Measurements from ENCODE around the gene ZBTB7A.

Gene ZBTB7A

DNA sequence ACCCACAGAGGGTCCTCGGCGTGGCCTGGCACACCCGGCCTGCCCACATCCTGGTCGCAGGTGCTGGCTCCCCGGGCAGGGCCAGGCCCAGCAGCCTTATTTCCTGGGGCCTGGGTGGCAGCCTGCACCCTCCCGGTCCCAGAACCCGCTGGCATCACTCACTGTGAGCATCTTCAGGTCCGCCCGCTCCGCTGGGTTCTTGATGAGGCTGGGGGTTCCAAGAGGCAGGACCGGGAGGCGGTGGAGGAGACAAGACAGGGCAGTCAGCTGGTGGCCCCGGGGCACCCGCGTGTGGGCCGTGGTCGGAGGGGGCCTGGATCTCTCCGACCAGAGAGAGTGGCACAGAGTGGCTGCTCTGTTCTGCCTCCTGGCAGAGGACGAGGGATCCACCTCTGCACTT, 27.6 kb upstream of the ZBTB7A start:
- no peak for DNase-seq (ENCODE audit: low read depth)

DNA sequence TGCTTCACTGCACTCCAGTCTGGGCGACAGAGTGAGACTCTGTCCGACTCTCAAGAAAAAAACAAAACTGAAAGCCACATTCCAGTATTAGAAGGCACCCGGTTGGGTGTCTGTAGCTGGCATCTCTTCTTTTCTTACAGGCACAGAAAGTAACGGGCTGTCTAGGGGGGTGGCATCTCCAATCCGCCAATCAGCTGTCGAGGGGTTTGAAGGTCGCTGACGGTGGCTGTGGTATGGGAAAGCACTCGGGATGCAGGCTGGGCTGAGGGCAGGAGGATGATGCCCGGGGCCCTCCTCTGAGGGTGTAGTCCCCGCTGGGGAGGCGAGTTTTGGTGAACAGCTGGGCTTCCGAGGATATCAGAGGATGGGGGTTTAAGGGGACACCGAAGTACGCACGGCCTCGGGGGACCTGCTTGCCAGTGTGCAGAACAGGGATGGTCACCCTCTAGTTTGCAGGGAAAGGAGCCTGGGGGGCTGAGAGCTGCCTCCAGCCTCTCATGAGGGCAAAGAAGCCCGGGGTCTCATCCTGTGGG, 27.0 kb upstream of the ZBTB7A start:
- DNase-seq (ENCODE audit: low read depth), result no peak

DNA sequence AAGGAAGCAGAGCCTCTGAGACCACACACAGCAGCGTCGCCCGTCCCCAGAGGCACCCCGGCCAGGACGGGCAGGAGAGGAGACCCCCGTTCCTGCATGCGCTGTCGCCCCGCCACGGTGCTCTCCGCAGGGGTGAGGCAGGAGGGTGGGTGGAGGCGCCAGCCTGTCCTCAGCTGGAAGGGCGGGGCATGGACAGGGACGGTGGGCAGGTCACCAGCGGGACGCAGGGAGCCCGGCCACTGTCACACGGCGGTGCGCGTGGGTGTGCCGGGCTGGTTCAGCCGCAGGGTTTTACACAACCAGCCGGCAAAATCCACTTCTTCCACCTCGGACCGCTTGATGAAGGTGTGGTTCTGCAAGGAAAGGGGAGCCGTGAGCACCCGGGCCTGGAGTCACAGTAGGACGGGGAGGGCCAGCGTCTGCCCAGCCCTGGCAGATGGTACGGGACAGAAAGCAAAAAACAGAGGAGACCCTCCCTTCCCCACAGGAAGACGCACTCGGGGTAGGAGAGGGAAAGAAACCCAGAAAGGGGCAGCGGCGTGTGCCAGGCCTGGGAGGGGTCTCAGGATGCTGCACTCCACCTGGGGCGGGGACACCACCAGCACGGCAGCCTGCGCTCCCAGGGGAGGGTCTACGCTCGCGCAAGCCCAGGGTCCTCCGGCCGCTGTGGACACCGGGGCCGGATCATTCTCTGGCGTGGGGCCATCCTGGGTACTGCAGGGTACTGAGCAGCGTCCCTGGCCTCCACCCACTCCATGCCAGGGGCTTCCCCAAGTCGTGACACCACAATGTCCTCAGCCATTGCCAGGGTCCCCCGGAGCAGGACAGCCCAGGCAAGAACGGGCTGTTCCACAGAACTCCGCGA, 23.9 kb upstream of the ZBTB7A start:
- DNase-seq (ENCODE audit: low read depth), result no peak

DNA sequence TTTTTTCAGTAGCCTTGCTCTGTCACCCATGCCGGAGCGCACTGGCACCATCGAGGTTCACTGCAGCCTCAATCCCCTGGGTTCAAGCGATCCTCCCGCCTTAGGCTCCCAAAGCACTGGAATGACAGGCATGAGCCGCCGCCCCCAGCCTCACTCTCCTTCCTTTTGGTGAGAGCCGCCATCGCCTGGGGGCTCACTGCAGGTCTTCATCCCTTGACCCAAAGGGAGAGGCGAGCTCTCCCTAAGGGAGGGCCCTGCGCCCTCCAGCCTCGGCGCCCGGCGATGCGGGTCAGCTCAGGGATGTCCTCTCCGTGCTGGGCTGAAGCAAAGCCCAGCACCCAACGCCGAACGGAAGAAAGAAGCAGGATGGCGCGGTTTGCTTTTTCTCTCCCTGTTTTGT, 23.2 kb upstream of the ZBTB7A start:
- no peak for DNase-seq (ENCODE audit: low read depth)

DNA sequence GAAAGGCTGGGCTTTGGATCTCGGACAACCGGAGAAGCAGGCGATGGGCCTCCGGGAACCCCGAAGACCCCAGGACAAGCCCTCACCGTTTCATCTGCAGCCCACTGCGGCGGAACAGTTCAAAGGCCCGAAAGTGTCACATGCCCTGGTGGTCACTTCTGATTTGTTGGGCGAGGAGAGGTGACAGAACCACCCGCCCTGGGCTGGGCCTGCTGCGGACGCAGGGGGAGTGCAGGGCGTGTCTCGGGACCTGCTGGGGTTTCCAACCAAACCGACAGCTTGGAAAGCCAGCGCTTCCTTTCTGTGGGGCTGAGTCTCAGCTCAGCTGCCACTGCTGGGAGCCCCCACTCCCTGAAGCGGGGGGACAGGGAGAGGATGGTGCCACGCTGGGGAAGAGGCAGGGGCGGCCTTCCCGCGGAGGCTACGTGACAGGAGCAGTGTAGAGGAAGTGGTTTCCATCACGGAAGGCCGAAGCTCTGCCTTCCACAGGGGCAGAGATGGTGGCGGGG, 22.8 kb upstream of the ZBTB7A start:
- DNase-seq (ENCODE audit: low read depth), result no peak

DNA sequence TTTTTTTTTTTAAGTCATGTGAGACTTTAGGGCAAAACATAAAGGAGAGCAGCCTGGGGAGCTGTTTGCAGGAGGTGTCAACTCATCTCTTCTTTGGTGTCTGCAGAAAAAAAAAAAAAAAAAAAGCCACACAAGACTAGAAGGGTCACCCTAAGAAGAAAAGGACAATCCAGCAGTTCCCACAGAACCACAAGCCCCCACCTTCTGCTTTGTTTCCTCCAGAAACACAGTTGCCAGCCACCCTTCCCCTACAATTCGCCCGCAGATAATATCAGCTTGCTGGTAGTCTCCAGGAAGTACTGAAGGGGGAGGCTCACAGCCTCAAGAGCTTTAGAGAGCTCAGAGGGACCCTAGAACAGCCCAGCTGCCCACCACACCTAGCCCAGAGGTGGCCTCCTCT, 22.3 kb upstream of the ZBTB7A start:
- no peak for DNase-seq (ENCODE audit: low read depth)

DNA sequence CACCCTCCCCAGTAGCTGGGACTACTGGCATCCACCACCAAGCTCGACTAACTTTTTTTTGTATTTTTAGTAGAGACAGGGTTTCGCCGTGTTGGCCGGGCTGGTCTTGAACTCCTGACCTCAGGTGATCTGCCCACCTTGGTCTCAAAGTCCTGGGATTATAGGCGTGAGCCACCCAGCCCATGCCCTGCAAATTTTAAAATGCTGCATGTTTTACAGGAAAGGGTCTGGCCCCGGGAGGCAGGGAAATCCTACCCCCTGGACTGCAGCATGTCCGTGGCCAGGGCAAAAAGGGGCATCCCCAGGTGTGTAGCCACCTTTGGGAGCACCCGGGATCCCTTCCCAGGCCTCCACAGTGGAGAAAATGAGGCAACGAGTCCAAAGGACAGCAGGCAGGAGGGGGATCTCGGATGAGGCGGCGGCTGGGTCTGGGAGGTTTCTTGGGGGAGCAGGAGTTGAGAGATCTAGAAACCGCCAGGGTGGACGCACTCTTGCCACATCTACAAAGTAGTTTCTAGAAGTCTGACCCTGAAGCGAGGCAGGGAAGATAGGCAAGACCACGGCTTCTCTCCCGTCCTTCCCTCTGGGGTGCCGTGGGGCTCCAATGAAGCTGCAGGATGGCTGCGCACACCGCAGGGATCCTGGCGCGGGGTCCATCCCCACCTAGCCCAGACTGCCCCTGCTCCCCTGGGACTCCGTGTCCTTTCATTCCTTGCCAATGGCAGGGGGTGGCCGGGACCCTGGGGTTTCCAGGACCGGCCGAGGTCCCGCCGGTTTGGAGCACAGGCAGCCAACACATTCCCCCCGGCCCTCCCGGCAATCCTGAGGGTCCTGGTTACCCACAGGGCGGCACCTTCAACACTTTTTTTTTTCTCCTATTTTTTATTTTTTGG, 21.3 kb upstream of the ZBTB7A start:
- no peak for DNase-seq (ENCODE audit: low read depth)

DNA sequence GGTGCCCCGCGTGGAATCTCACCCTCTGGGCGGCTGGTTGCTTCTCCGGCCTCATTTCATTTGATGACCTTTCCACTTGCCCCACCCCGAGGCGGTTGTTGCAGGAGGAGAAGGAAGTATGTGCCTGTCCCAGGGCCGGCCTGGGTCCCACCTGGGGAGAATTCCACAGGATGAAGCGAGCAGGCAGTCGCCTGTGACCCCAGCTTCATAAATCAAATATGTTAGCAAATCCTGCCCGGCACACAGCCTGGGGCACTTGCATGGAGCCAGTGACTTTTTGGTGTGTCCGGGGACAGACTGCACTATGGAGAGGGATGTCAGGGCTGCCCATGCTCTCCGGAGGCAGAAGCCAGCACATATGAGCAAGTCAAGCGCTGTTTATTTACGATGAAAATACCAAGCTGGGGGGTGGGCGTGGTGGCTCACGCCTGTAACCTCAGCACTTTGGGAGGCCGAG, 19.7 kb upstream of the ZBTB7A start:
- no peak for DNase-seq (ENCODE audit: low read depth)

DNA sequence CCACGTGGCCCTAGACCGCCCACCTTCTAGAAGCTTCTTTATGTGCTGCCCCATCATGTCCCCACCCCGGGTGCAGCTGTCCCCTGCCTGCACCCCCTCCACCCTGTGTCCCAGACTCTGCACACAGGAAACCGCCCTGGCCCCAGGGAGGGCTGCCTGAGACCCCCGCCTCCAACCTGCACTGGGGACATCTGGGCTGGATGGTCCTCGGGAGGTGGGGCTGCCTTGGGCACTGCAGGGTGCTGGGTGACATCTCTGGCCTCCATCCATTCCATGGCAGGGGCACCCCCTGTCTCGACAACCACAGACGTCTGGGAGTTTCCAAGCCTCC, 17.8 kb upstream of the ZBTB7A start:
- DNase-seq (ENCODE audit: low read depth), result no peak

DNA sequence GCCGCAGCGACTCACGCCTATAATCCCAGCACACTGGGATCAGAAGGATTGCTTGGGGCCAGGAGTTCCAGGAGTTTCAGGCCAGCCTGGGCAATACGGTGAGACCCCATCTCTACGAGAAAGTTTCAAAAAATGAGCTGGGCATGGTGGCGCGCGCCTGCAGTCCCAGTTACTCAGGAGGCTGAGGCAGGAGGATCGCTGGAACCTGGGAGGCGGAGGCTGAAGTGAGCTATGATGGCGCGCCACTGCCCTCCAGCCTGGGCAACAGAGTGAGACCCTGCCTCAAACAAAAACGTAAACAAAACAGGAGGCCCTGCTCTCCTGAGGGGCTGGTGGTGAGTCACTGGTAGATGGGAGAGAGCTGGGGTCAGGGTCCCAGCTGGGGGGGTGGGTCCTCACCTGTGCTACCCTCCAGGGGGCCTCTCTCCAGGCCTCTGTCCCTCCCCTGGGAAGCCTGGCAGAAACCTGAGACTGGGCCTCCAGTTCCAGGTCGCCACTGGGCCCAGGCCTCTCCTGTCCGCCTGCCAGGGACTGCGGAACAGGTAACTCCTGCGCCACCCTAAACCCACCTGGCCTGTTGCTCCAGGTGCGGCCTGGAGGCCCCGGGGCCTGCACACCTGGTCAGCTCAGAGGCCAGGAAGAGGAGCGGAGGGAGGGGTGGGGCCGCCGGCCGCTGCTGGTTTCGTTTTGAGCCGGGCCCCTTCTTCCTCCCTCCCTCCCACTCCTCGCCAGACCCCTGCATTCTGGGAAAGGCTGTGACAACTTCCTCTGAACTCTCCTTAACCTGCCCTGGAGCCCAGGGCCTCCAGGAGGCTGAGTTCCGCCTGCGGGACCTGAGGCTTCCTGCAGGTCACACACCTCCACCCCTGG, 17.2 kb upstream of the ZBTB7A start:
- DNase-seq (ENCODE audit: low read depth), result no peak

DNA sequence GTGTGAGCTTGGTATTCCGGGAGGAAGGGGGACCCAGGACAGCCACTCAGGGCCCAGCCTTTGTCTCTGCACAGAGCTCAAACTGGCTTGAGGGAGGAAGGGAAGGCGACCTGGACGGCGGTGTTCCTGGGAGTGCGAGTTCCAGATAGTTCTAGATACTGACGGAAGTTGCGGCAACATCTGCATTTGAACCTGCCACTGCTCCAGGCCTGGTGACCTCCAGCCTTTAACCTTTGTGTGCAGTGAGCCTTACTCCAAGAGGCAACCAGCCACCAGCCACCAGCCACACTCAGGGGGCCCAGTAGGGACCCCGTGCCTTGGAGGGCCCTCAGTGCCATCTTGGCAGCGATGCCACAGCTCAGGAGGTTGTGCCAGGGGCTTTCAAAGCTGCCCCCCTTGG, 15.5 kb upstream of the ZBTB7A start:
- DNase-seq (ENCODE audit: low read depth), result no peak

DNA sequence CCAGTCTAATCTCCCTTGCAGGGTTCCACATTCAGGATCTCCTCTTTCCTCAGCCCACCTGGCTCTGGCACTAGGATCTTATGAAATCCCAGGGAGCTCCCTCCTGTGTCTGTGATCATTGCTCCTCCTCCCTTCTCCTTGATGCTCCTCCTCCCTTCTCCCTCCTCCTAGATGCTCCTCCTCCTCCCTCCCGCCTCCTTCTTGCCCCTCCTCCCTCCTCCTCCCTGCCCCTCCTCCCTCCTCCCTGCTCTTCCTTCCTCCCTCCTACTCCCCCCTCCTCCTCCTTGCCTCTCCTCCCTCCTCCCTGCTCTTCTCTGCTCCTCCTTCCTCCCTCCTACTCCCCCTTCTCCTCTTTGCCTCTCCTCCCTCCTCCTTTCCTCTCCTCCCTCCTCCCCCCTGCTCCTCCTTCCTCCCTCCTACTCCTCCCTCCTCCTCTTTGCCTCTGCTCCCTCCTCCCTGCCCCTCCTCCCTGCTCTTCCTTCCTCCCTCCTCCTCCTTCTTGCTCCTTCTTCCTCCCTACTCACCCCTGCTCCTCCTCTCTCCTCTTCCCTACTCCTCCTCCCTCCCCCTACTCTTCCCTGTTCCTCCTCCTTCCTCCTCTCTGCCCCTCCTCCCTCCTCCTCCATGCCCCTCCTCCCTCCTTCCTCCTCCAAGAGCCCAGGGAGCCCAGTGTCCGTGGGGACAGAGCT, 14.9 kb upstream of the ZBTB7A start:
- no peak for DNase-seq (ENCODE audit: low read depth)

DNA sequence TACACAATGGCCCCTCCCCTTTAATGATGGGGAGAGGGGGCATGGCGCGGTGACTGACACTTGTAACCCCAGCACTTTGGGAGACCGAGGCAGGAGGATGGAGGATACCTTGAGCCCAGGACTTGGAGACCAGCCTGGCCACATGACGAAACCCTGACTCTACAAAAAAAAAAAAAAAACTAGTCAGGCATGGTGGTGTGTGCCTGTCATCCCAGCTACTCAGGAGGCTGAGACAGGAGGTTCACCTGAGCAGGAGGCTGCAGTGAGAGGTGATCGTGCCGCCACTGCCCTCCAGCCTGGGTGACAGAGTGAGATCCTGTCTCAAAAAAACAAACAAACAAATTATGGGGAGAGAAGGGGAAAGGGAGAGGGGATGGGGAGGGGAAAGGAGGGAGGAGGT, 13.8 kb upstream of the ZBTB7A start:
- no peak for DNase-seq (ENCODE audit: low read depth)

DNA sequence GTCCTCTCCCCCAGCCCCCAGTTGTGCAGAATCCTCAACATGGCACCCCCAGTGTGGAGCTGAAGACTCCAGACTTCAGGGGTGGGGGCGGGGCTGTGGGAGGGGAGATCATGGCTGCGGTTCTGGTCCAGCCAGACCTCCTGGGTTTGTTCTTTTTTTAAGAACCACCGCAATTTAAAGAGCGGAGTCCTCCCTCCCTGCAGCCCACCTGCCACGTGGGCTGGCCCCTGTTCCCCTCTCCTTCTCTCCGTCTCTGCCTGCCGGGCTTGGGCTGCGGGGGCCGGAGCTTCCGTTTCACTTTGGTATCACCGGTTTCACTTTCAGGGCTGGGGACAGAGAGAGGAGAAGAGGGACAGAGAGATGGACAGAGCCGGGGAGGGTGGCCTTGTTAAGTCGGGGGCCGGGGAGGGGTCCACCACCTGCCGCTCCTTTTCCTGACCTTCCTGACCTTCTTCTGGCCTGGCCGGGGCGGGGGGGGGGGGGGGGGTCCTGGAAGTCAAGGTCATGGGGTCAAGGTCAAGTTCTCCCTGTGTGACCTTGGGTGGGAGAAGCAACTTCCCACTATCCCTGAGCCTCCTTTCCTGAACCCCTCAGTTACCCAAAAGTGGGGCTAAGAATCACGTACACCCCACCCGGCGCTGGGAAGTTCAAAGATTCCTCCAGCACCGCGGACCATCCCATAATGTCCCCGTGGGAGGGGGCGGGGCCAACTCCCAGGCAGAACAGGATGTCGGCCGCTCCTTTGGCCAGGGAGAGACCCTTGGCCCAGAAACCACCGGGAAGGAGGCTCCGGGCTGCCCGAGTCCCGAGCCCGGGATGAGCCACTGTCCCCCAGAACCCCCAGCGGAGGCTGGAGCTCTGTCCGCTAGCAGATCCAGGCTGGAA, 11.3 kb upstream of the ZBTB7A start:
- no peak for DNase-seq (ENCODE audit: low read depth)

DNA sequence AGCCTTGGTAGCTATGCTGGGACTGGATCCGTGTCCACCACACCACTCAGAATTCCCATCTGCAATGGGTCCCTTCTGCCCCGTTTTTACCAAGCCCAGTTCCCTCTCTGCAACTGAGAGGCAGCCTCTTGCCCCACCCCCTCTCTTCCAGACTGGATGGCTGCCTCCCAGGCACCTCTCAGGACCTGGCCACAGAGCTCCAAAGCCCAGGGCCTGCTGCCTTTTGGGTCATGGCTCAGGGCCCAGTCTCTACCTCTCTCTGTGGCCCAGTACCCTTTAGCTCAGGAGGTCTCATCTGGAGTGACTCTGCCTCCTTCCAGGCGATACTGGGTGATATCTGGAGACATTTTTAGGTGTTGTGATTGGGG, 10.3 kb upstream of the ZBTB7A start:
- no peak for DNase-seq (ENCODE audit: low read depth)

DNA sequence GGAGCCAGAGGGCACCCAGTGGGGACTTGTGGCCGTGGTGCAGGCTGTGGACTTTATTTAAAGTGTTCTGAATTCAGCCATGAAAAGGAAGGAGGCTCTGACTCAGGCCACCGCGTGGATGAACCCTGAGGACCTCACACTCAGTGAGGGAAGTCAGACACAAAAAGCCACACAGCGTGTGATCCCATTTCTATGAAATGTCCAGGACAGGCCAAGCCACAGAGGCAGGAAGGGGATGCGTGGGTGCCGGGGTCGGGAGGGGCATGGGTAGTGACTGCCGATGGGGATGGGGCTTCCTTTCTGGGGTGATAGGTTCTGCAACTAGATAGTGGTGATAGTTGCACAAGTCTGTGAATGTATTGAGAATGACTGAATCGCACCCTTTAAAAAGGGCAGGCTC, 8.7 kb upstream of the ZBTB7A start:
- no peak for DNase-seq (ENCODE audit: low read depth)

DNA sequence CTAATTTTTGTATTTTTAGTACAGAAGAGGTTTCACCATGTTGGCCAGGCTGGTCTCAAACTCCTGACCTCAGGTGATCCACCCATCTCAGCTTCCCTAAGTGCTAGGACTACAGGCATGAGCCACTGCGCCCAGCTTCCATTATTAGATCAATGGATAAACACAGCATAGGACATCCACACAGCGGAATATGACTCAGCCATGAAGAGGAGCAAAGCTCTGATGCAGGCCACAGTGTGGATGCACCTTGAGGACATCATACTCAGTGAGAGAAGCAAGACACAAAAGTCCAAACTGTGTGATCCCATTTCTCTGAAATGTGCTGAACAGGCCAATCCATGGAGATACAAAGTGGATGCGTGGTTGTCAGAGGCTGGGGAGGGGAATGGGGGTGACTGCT, 4.9 kb upstream of the ZBTB7A start:
- no peak for DNase-seq (ENCODE audit: low read depth)

DNA sequence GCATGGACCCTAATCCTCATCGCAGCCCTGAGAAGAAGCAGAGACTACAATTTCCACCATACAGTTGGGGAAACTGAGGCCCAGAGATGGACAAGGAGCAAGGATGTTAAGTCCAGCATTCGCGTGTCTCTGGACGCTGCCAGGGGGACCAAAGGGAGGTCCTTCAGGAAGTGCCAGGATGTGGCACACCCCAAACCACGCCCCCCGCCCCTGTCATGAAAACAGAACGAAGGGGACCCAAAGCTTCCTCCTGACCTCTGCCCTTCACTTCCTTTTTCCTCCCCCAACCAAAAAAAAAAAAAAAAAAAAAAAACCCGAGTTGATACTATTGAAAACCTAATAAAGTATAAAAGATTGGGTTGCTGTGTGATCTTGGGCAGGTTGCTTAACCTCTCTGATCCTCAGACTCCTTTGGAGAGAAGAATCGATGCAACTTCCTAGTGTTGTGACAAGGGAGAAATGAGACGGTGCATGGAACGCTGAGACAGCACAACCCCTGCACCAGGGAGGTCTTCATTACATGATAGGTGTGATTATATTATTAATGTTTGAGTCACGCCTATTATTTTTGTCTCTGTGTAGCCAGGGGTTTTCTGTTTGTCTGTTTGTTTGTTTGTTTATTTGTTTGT, 2.7 kb upstream of the ZBTB7A start:
- DNase-seq (ENCODE audit: low read depth), result no peak

DNA sequence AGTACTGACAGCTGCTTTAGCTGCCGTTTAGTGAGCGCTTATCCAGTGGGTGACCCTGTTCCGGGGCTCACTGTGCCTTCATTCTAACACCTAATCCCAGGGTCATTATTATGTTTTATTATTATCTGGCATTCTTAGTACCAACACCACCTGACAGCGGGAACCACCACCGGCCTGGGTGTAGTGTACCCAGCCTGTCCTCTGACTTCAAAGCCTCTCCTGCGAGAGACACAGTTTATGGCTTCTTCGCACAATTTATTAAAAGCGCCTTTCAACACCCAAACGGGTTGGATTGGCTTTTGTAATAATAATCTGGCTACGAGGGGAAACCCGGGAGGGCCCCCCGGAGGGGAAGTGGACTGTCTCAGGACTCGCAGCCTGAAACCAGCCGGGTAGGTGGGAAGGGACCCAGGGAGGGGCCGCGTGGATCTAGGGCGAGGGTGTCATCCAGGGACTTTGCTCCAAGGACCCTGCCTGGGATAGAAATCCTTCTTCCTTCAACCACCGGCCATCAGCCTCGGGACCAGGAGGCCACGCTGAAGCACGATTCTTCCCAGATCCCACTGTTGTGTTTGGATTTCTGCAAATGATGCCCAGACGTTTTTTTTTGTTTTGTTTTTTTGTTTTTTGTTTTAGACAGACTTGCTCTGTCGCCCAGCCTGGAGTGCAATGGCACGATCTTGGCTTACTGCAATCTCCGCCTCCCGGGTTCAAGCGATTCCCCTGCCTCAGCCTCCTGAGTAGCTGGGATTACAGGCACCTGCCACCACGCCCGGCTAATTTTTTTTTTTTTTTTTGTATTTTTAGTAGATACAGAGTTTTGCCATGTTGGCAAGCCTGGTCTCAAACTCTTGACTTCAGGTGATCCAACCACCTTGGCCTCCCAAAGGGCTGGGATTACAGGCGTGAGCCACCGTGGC, 1.6 kb upstream of the ZBTB7A start:
- DNase-seq (ENCODE audit: low read depth), result no peak

All from ELR (cell line).